GM19395 (cell line): ENCODE measurements around the gene DPP6.

ENCODE experiments used
- ATAC-seq: cut with Tn5 transposase; IDR thresholded peaks from one replicate; pipeline ENCODE4 v1.9.1; 2021; ENCODE audit warnings: mild to moderate bottlenecking, moderate library complexity; ENCODE audit not compliant: unreplicated experiment

Gene DPP6

DNA sequence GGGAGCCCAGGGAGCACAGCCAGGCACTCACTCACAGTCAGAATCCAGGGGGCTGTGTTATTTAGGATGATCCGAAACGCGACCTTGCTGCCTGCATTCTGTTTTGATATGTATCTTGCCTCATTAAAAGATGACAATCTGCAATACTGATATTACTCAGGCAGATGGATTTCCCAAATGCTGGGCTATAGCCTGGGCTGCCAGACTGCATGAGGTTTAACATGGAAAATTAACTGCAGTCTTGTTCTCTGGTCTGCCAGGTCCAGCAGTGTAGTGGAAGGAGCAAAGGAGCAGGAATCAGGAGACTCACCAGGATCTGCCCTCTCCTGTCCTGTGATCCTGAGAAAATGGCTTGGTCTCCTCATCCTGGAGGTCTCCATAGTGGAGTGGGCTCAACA, 692.7 kb downstream of the DPP6 start:
- no peak for ATAC-seq

DNA sequence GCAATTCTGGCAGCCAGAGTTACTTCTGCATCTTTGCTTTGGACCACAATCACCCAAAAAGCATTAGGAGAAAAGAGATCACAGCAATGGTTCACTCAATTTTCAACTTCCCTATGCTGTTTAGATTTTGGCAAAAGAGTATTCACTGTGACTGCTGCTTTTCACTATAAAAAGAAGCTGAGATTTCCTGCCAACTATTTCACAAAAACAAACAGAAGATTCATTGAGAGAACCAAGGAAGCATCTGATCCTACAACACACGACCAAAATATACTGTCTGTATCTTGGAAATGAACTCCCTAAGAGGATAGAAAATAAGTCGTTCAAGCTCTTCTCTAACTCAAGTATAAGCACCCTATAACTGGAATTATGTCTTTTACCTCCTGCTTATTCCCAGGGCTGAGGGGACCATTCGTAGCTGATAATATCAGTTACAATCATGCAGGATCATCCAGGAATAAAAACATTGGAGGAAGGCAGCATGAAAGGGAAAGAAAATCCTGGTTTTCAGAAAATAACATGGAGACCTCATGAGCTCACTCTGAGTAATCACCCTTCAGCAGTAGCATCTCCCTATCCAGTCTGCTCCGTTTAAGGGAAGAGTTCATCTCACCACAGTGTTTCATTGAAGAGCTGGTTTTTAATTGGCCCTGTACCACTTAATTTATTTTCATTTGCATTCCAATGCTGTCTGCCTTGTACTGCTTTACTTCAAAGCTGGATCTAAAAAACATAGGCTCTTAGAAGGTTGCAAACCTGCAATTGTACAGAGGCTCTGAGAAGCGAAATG, 694.6 kb downstream of the DPP6 start:
- ATAC-seq: no peak

DNA sequence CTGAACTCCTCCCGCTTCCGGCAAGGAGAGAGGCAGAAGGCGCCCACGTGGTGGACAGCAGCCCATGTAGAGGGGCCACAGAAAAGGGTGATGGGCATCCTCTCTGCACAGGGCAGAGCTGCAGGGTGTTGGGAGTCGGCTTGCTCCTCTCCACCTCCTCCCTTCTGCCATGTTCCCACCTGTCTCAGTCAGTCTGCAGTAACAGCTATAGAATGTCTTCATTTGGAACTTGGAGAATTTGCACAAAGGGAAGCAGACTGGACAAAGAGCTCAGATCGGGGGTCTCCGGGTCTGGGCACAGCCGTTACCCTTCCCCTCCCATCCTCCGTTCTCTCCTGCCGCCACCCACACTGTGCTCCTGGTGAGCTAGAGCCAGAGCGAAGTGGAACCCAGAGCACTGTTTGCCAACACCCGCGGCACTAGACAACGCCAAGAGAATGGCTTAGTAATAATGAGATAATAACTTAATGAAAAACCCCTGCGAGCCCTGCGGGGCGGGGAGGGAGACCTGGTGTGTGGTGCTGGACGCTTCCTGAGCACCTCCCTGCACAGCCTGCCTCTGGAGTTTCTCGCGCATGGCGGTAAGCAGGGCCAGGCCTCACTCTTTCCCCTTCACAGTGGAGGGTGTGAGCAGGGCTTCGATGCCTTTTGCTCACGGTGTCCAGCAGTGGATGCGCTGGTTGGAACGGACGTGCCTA, 696.0 kb downstream of the DPP6 start:
- no peak for ATAC-seq

DNA sequence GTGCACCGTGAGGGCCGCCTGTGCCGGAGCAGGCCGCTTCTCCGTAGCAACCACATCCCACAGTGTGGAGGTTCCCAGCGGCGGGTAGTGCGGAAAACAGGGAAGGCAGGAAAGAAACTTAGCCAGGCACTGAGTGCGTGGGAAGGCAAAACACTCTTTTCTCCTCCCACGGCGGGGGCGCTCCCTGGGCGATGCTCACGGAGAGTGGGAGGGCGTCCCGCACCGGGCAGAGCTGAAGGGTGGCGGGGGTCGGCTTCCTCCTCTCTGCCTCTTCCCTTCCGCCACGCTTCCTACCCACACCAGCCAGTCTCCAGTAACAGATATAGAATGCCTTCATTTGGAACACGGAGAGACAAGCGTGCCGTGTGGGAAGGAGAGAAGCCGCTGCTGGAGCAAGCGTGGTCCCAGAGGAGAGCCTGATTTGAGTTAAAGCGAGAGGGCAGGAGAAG, 698.2 kb downstream of the DPP6 start:
- no peak for ATAC-seq

DNA sequence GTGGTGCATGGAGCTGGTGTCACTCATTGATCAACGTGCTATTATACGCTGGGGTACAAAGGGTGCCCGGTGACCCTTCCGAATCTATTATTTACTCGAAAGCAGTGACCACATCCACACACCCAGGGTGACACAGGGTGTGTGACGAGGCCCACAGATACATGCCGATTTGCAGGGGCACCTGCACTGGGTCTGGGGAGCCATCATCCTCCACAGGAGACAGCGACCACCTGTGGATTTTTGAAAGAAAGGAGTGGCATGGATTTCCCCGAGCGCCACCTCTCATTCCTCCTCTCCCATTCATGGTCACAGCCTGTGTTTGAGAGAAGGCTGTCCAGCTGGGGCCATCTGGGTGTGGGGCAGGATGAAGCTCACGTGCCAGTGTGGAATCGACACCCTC, 701.0 kb downstream of the DPP6 start:
- no peak for ATAC-seq

DNA sequence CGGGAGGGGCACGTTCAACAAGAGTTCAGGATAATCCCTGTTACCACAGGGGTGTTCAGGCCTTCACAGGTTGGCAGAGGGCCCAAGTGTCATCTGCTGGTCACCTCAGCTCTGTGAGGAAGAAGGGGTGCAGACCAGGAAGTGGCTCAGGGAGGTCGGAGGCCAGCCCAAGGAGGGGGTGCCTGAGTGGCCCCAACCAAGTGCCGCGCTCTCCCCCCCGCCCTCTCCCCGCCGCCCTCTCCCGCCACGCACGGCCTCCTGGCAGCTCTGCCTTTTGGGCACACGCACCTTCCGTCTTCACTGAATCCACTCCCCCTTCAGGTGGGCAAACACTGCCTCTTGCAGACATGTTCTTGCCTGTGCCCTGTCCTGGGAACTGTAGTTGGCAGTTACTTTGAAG, 705.6 kb downstream of the DPP6 start:
- no peak for ATAC-seq

DNA sequence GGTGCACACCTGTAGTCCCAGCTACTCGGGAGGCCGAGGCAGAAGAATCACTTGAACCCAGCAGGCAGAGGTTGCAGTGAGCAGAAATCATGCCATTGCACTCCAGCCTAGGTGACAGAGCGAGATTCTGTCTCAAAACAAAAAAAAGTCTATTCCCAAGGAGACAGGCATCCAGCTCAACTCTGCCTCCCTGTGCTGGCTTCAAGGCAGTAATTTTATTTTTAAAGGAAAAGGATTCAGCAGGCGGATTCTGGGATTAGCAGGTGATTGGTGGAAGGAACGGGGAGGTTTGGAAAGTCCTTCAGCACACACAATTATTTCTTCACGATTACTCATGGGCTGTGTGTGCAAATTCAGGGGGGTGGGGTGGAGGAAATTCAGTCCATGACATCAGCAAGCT, 707.8 kb downstream of the DPP6 start:
- no peak for ATAC-seq

DNA sequence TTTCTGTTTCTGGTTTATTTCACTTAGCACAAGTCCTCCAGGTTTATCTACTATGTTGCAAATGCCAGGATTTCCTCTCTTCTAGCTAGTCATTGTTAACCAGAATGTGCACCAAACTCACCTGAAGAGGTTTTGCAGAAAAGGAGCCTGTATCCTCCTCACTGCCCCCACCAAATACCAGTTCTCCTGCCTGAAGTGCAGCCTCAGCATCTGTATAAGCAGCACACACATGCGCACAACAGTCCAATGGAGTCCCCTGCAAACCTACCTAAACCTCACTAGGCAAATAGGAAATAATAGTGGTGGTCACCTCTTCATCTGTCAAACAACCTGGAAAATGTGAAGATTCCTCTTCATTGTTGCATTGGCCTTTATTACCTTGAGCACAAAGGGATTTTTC, 712.9 kb downstream of the DPP6 start:
- ATAC-seq: no peak

DNA sequence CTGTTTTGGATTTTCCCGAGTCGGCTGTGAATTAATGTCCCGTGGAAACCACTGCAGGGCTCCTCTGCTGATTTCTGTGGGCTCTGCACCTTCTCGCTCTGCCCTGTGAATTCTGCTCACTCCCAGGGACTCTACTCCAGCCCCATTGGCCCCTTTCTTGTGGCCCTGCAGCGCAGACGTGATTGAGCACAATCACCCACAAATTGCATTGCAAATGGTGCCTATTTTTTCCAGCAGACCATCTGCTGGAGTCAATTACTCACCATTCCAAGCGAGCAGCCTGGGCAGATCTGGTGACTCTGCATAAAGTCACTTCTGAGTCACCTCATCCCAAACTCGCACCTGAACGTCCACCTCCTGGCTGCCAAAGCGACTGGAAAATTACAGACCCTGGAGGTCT, 714.9 kb downstream of the DPP6 start:
- no peak for ATAC-seq

DNA sequence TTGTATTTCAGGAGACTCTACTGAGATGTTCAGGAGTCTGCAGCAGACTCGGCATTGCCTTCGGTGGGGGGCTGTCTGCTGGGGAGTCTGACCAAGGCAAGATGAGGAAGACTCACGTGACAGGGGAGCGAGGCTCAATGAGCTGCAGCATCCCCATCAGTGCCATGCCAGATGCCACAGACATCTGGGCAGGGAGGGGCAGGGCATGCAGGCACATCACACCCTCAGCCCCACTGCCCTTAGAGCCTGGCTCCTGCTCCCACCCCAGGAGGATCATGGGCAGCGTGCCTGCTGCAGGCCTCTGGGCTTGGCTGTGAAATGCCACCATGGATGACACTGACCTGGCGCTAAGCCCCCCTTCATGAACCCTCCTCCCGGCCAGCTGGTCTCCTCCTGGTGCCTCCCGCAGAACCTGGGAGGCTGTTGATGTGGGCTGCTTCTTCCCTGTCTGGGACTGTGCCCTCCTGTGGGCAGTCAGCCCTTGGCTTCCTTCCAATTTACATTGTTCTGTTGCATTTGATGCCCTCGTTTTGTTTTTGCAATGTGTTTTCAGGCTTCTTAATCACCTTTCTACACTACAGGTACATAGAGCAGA, 715.7 kb downstream of the DPP6 start:
- no peak for ATAC-seq

DNA sequence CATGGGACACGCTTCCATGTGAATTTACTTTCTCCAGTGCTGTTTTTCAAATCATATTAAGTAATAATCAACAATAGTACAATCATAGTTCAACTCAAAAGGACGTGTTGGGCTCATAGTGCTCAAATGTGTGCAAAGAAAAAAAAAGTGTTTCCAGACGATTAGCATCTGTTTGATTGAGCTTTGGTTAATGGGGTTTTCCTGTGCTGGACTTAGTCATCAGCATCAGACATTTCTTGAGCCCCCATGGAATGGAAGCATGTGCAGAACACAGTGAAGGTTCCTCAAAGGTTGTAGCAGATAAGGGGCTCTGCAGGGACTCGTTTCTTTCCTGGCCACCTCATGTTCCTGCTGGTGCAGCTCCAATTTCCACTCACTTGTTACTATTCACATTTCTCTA, 716.8 kb downstream of the DPP6 start:
- no peak for ATAC-seq

DNA sequence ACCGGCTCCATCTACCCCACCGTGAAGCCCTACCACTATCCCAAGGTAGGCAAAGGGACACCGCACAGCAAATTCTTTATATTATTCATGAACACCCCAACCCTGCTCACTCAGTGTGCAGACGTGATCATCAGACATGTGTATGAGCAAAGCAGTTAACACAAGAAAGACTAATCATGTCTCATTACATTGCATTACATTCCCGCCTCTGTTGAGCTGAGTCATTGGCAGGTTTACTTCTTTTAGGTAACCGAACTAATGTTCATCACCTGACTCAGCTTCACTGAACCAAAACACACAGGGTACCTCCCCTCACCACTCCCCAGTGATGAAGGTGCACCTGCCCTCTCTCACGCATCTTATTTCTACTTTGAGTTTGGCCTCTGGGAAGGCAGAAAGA, 717.3 kb downstream of the DPP6 start:
- no peak for ATAC-seq

DNA sequence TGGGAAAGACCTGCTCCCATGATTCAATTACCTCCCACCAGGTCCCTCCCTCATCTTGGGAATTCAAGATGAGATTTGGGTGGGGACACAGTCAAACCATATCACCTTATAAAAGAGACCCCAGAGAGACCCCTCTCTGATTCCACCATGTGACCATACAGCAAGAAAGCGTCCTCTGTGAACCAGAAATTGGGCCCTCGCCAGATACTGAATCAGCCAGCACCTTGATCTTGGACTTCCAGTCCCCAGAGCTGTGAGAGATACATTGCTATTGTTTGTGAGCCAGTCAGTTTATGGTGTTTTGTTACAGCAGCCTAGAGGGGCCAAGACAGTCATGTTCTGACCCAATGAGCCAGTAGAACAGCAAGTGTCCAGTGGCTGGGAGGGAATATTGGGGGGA, 718.2 kb downstream of the DPP6 start:
- no peak for ATAC-seq

DNA sequence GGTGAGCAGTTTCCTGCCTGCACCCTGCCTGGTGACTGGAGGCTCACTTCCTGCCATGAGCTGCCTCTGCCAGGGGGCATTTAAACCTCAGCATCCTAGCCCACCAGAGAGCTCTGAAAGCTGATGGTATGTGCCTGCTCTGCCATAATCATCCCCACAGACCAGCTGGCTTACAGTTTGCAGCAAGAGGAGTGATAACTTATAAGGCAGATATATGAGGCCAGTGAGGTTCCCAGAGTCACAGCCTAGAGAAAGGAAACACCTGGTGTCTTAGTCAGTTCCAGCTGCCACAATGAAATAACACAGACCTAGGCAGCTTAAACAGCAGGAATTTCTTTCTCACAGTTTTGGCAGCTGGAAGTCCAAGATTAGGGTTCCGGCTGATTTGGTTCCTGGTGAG, 718.8 kb downstream of the DPP6 start:
- ATAC-seq: no peak

DNA sequence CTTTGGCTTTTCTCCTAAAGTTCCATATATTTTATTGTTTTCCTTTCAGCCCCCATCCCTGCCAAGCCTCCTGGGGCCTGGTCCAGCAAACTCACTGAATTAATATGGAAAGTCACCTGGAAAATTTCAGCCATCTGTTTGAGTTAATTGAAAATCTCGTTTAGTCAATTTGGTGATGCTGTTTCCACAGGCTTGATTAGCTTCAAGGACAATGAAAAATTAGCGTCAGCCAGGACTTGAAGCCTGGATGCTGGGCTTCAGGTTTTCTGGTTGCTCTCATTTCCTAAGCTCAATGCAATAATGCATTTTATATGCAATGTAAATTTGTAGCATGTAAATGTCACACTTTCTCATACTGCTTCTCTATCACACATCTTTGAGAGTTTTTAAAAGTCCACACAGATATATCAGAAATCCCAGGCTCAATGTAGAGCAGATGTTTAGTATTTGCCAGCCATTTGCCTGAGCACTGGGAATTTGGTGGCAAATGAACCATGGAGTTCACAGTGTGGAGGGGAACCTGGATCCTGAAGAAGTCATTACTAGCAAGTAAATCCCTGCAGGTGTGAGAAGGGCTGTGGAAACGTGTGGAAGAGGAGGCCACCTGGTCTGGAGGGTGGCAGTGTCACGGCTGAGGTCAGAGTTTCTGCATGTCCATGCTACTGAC, 722.2 kb downstream of the DPP6 start:
- ATAC-seq: no peak

DNA sequence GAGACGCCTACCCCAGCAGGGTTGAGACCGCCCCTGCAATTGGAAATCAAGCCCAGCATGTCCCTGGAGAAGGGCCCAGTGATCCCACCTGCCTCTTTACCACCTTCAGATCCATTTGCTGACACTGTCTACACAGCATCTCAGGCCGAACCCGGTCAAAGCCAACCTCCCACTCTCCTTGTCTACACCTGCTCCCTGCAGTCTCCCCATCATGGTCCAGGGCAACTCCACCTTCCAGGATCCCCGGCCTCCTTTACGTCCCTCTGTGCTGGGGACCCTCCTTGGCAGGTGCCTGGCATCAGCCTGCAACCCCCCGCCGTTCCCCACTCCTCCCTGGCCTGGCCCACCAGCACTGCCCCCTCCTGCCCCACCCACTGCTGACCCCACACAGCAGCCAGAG, 723.5 kb downstream of the DPP6 start:
- ATAC-seq: no peak

DNA sequence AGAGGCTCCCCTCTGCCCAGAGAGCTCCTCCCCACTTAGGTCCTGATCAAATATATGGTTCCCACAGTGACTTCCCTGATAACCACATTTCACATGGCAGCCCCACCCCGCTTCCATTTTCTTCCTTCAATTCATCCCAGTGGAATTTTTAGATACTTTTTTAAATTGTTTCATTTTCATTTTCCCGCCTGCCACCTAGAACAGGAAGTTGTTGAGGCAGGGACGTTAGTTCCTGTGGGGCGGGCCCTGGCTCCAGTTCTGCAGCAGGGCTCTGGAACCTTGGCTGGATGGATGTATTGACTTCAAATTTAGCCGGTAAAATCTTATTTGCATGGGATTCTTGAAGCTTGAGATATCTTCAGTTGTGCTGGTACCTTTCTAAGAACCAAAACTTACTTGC, 724.2 kb downstream of the DPP6 start:
- no peak for ATAC-seq

DNA sequence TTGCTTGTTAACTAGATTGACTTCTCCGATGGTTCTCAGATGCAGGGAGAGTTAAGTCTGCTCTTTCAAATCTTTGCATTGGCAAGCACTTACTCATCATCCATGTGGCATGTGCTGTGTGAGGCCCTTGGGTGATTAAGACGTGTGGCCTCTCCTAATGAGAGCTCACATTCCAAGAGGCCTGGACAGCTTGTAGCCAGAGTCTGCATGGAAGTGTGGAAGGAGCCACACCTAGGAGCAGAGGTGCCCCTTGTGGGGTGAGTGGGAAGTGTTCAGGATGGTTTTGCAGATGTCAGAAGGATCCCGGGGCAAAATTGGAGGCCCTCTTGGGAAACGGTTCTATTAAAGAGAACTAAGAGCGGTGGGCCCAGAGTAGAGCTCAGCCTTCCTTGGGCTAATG, 724.8 kb downstream of the DPP6 start:
- ATAC-seq: no peak

DNA sequence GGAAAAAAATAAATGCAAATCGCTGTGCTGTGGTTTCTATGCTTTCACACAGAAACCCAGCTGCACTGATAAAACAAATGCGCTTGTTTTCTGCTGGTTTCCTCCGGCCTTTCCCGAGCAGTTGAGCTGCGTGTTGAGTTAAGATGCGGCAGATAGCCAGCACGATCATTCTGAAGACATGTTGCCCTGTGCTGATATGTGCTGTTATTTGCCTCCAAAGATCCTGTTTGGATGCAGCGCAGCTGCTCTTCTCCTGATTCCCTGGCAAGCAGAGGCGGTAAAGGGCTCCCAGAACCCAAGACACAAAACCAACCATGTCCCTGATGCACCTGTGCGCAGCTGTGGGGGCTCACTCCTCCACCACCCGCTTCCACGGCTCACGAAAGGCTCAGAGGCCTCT, 725.3 kb downstream of the DPP6 start:
- no peak for ATAC-seq

DNA sequence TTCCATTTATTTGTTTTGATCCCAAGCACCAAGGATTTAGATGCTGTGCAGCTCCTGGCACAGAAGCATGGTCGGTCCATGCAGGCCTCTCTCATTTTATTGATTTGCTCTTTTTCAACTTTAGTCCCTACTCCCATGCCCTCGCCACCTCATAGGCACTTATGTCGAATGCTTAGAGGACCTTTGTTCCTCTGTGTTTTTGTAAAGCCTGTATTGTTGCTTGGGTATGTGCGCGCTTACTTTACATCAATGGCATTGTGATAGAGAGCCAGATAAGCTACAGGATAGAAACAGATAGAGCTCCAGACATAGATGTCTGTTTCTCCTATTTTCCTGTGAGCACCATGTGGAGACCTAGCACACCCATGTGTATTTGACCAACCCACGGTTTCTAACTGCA, 725.7 kb downstream of the DPP6 start:
- ATAC-seq: no peak

DNA sequence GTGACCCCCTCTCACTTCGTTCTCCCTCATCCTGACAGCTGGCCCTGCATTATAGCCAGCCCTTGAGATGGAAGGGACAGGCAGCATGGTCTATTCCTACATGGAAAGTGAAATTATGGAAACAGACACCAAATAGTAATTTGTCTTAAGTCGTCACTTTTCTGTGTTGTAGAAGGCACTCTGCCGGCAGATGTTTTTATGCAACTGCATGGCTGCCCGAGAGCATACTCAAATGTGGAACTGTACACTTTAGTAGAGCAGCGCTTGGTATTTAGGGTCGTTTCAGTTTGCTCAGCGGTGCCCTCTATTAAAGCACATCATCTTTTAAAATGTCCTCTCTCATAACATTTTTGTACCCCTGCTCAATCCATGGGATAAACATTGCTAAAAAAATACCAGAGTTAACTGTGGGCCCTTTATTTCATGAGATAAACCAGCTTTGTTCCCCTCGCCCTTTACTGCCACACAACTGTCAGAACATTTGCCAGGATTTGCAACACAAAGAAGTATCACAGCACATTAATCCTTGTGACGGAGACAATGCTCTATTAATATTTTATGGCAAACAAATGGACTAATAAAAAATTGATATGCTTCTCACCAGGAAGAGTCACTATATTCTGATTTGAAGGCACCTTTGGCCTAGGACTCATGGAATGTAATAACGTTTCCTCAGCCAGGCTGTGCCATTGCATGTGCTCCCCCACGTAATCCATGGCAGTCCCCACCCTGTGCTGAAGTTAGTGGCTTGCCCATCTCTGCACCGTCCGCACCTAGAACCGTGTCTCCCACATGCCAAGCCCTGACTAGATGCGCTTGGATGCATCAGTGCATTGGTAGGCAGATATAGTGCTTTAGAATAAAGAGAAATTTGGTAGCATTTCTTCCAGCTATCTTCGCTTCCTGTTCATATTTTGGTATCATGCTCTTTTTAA, 729.4 kb downstream of the DPP6 start:
- no peak for ATAC-seq
